Measurements from ENCODE around the gene FBXO5.

- TF ChIP-seq TAF1 (IDR thresholded peaks at IDR 0.05; ENCODE audit: low read depth): no peak
- TF ChIP-seq REST (IDR thresholded peaks at IDR 0.05; ENCODE audit: low read depth): no peak
- no peak for TF ChIP-seq RAD21 (IDR thresholded peaks at IDR 0.05; ENCODE audit: low read depth)
- TF ChIP-seq EP300 (IDR thresholded peaks at IDR 0.05; ENCODE audit: borderline replicate concordance): no peak
- no peak for TF ChIP-seq MAX (IDR thresholded peaks at IDR 0.05)
- TF ChIP-seq NFIC (IDR thresholded peaks at IDR 0.05): no peak
- no peak for TF ChIP-seq CEBPB (IDR thresholded peaks at IDR 0.05)
- TF ChIP-seq CREB1 (IDR thresholded peaks at IDR 0.05; ENCODE audit: low read depth): no peak
- no peak for TF ChIP-seq EGR1 (IDR thresholded peaks at IDR 0.05)
- TF ChIP-seq YY1 (IDR thresholded peaks at IDR 0.05; ENCODE audit: low read depth): no peak
- TF ChIP-seq ZBTB7A (IDR thresholded peaks at IDR 0.05; ENCODE audit: low read depth): no peak
- no peak for TF ChIP-seq TCF12 (IDR thresholded peaks at IDR 0.05; ENCODE audit: low read depth)
Observed at GRCh38 chr6:152941746-152942145, 41.1 kb downstream of the FBXO5 start.

Data from Ishikawa (cell line).